ENCODE results near the gene BANK1. TPM values are rescaled to one million over a fixed set of nuclear protein-coding genes. Genes with fewer than 3 reads are reported as not detected.

Gene BANK1
- total and polyA plus RNA-seq, 2 of the 4 experiments (the other 2 are of a cell fraction) = under 0.01 to 0.51 TPM

- CTCF ChIA-PET = no interaction called here
- Histone ChIP-seq H2AFZ (replicated peaks; ENCODE audit: low read length, poor library complexity) (no peak overlapping the region), H3K27me3 (ENCODE audit: control insufficient read depth, insufficient read depth, low read length) (no peaks in the 10 kb centered on the region), H3K4me1 (ENCODE audit: control insufficient read depth, insufficient read depth, low read length) (peaks cover 1% of the 10 kb centered on the region; the same call in 1 of the 2 replicates), H3K9me3 (ENCODE audit: control insufficient read depth, insufficient read depth, low read length) (no peaks in the 10 kb centered on the region), H4K91ac (ENCODE audit: insufficient read depth, low read depth, low read length) (no peak overlapping the region), H3K14ac (replicated peaks; ENCODE audit: low read depth, low read length) (no peak overlapping the region), H2AK9ac (replicated peaks; ENCODE audit: low read depth, low read length, poor library complexity) (no peak overlapping the region), H2BK20ac (ENCODE audit: low read depth, low read length) (no peak overlapping the region), H3K23ac (ENCODE audit: low read depth, low read length) (no peak overlapping the region), H4K5ac (ENCODE audit: low read depth, low read length) (no peak overlapping the region), H3K56ac (ENCODE audit: extremely low read depth, insufficient read depth, low read length) (no peak overlapping the region), H2AK5ac (ENCODE audit: low read depth, low read length) (no peak overlapping the region), H3K4me3 (ENCODE audit: insufficient read depth, low read depth, low read length) (no peak overlapping the region), H3K9me1 (ENCODE audit: insufficient read depth, low read length) (no peaks in the 10 kb centered on the region), H4K8ac (ENCODE audit: low read depth in 2 of 2, low read length in 2 of 2) (no peak overlapping the region), H2BK120ac (ENCODE audit: low read depth, low read length) (no peak overlapping the region), H3K79me1 (ENCODE audit: low read depth in 1 of 2, low read length in 2 of 2) (no peaks in the 10 kb centered on the region), H3K4ac (ENCODE audit: low read depth, low read length) (no peak overlapping the region), H3K27ac (ENCODE audit: insufficient read depth, low read length) (no peak overlapping the region), H2BK5ac (ENCODE audit: low read depth, low read length, poor library complexity, severe bottlenecking) (no peak overlapping the region), H2BK15ac (ENCODE audit: low read depth, low read length) (no peak overlapping the region), H4K20me1 (ENCODE audit: insufficient read depth, low read length) (no peaks in the 10 kb centered on the region), H3K18ac (ENCODE audit: low read depth, low read length) (no peak overlapping the region), H3K9ac (ENCODE audit: low read depth, low read length) (no peak overlapping the region), H3K4me2 (ENCODE audit: low read depth, low read length) (no peak overlapping the region), H3K36me3 (ENCODE audit: control insufficient read depth, insufficient read depth, low read length) (no peaks in the 10 kb centered on the region)
- in situ Hi-C loops (cut with MboI; ENCODE audit: low sequenced_read_pairs) (no loop called here), intact Hi-C loops (cut with micrococcal nuclease) (no loop called here), dilution Hi-C loops (cut with HindIII; ENCODE audit: low sequenced_read_pairs, unreplicated experiment) (no loop called here)
- BruUV-seq (replicated peaks) = no TSS peak
- 75% methylated on average over 4 of the region's 6 CpGs; no CpG with 5 or more reads in 1 of the 2 experiments for WGBS, 2 experiments (ENCODE audit: extremely low coverage in 2 of 2, insufficient read length in 1 of 2)
- DNase-seq (no peak), ATAC-seq (ENCODE audit: low read depth) (no peak)
- POLR2A ChIA-PET (ENCODE audit: unreplicated experiment) = no interaction called here
- TF ChIP-seq MAZ (IDR thresholded peaks at IDR 0.05; ENCODE audit: borderline replicate concordance, low read depth, low read length) = no peak
- TF ChIP-seq CHD1 (IDR thresholded peaks at IDR 0.05; ENCODE audit: low read depth, low read length) = no peak
These were observed 179.4 kb downstream of the BANK1 start for GRCh38 chr4:101969965-101970364.
